GM18519 (cell line): Measurements from ENCODE around the gene ZRANB2.

Experiments used
- ATAC-seq: cut with Tn5 transposase; IDR thresholded peaks from one replicate; pipeline ENCODE4 v1.9.1; 2021; ENCODE audit warnings: mild to moderate bottlenecking, moderate library complexity; ENCODE audit not compliant: unreplicated experiment, low FRiP score

Gene ZRANB2

DNA sequence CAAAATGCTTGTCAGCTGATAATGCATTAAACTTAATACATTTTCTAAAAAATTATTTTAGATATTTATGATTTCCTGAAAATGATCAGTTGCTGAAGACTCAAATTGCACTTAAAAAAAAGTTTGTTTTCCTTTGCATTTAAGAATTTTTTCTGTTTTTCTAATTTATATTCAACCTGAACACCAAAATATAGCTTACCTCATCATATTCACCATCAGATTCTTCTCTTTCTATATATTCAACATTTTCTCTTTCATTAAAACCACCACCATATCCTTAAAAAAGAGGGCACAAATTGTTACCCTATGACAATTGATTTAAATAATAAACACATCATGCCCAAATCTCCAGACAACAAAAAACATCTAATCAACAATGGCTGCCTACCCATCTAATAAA is 8.6 kb downstream of the ZRANB2 start:
- ATAC-seq, result no peak

- no peak for ATAC-seq
Observed at GRCh38 chr1:71071720-71072119, 9.1 kb downstream of the ZRANB2 start.

DNA sequence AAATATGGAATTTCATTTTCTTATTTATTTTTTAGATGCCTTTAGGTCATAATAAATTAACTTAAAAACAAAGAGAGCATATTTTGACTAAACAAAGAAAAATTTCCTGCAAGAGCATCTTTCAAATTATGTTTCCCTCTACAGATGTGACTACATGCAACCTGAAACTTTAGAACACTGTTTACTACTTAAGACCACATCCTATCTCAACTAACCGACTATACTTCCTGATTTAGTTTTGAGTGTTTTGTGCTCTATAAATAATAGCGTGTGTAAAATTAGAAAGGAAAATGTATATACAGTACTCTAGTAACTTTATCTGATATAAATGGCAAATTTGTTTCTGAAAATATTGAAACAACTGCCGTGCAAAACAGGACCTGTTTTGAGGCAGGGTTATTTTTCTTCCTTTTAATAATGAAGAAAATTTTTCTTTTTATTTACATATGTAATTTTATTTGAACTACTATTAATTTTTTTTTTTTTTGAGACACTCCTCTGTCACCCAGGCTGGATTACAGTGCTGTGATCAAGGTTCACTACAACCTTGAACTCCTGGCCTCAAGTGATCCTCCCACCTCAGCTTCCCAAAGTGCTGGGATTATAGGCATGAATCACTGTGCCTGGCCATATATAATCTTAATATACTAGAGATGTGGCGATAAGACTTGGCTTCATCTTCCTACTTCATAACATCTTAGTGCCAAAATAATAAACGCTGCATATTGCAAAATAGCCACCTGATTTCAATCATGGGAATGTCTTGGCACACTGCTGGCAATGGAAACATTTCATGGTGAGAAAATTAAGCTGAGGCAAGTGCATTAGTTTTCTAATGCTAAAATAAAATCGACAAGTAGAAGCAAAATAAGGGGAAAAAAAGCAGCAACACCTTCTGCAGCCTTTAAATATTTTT is 12.3 kb downstream of the ZRANB2 start:
- peak; percentile 87 for ATAC-seq

DNA sequence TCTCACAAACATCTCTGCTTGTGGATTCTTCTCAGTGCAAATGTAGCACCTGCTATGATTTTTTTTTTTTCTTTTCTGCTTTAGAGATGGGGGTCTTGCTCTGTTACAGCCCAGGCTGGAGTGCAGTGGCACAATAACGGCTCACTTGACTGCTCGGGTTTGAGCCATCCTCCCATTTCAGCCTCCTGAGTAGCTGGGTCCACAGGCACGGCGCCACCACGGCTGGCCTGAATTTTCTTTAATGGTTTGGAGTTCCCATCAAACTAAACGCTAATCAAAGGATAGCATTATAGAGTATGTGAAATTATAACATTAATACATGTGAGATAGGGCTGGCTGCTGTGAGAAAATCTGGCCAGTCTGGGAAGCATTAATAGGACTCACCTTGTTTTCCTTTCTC is 26.0 kb downstream of the ZRANB2 start:
- ATAC-seq, result no peak

DNA sequence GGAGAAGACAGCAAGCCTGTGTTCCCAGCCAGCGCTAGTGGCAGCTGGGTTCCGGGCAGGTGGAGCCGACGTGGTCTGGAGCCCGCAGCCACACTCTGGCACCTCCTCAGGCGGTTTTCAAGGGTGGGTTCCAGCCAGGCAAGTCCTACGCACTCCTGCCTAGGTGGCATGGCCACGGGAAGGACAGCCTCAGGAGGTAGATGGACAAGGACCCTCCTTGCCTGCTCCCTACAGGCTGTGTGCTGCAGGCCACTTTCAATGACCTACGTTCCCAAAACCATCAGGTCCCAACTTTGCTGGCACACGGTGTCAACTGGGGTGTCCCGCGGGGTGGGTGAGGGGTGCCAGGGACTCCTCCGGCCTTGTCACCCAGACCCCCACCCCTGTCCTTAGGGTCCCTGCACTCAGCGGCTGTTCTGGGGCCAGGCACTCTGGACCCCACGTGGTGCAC is 26.5 kb downstream of the ZRANB2 start:
- no peak for ATAC-seq

DNA sequence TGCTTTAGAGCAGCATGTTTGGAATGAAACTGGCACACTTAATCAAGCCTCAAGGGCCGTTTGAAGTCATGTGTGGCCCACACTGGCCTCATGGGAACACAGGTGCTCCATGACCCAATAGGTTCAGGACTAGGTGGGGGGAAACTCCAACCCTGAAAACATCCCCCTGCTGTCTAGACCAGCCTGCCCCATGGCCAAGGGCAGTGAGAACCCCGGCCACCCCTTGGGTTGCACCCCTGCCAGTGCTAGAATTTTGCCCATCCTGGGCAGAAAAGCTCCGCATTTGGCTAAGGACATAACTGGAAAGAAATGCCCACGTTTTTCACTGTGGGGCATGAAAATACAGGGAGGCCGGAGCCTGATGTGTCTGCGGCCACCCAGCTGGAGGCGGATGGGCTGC is 27.1 kb downstream of the ZRANB2 start:
- no peak for ATAC-seq

DNA sequence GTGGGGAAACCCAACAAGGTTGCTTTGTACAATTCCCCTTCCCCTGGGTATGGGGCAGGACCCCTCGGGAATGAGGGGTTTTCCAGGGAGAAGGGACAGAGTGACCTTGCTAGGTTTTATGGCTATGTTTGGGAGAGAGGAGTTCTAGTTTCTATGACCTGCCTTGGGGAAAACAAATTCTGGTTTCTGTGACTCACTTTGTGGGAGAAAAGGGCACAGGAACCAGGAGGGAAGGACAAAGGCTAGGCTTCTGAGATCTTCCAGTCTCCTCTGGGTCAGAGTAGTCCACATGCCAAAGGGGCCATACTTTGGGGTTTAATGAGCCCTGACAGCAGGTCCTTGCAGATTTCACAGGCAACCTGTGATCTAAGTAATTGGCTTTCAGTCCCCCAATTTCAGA is 27.7 kb downstream of the ZRANB2 start:
- ATAC-seq, result no peak

- ATAC-seq, result peak; percentile 66
Observed at GRCh38 chr1:71049951-71050598, 30.8 kb downstream of the ZRANB2 start.

GRCh38 chr1:71047635-71048607 is 32.9 kb downstream of the ZRANB2 start, which contains the start of gene PTGER3:
TSS of gene PTGER3 (minus strand) at chr1:71047816. CDS start at chr1:71047577, 239 bp downstream.
- no peak for ATAC-seq

GRCh38 chr1:71046891-71047634 is 33.8 kb downstream of the ZRANB2 start:
- no peak for ATAC-seq

DNA sequence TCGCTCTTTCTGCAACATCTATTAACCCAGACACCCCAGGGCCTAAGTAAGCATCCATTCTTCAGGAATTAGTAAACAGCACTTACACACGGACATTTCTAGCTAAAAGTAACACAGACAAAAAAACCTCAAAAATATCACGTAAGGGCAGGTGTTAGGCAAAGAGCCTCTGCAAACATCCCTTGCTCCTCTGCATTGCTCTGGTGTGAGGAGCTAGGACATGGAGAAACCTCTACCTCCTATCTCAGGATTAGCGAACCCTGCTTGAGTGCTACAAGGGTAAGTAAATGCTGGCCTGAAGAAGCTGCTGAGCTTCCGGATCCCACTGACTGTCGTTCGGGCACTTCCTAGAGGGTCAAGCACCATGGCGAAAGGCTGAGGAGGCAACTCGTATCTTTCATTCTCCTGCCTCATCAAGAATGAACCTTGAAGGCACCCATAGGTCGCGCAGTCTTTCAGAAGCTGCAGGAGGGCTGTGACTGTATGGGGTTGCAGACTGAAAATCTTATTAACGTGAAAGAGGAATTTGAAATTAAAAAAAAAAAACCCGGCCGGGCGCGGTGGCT is 35.3 kb downstream of the ZRANB2 start:
- no peak for ATAC-seq

- no peak for ATAC-seq
Observed at GRCh38 chr1:71044833-71045232, 36.0 kb downstream of the ZRANB2 start.

GRCh38 chr1:71043065-71043464 is 37.8 kb downstream of the ZRANB2 start:
- ATAC-seq, result no peak

GRCh38 chr1:71041806-71042205 is 39.0 kb downstream of the ZRANB2 start:
- no peak for ATAC-seq

GRCh38 chr1:71039661-71040262 is 41.1 kb downstream of the ZRANB2 start:
- no peak for ATAC-seq

- no peak for ATAC-seq
Observed at GRCh38 chr1:71038942-71039341, 41.9 kb downstream of the ZRANB2 start.

DNA sequence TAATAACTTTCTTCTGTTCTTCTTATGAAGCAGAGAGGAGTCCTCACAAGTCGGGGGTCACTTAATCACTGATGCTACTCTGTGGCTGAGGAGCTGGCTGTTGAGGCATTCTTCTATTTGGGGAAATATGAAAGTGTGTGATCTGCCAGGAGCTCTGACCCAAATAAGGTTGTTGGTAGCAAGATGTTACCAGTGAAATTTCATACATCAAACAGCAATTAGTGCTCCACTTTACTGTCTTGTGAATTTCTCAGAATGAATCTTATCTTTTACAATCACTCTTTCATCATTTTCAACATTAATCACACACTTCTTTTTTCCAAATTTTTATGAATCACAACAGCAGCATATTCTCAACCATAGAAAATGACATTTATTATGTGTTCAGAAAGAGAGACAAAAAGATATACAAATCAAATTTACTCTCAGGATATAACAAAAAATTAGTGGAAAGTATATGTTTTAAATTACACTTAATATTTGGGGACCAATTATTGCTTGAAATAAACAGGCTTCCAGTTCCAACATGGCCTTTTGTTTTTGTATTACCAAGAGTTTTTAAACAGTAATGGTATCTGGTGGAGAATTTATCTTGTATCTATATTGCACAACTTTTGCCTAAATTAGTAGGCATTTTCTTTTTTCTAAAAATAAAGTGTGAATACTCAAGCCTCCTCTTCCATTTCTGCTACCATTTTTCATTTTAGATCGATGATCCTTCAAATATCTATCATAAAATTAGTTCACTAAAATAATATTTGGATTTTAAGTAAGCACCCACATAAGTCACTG is 42.8 kb downstream of the ZRANB2 start:
- no peak for ATAC-seq

- no peak for ATAC-seq
Observed at GRCh38 chr1:71037066-71037465, 43.8 kb downstream of the ZRANB2 start.
